HG03571 (cell line): ENCODE data around the gene RAB3IP.
"Not testable (repeated sequence)": the region's sequence is repeated elsewhere in the genome, so short reads cannot be mapped to it uniquely, and the experiment has no call there.

Experiments used
- ATAC-seq: cut with Tn5 transposase; IDR thresholded peaks from one replicate; pipeline ENCODE4 v1.9.1; 2021; ENCODE audit not compliant: unreplicated experiment

RAB3IP gene

DNA sequence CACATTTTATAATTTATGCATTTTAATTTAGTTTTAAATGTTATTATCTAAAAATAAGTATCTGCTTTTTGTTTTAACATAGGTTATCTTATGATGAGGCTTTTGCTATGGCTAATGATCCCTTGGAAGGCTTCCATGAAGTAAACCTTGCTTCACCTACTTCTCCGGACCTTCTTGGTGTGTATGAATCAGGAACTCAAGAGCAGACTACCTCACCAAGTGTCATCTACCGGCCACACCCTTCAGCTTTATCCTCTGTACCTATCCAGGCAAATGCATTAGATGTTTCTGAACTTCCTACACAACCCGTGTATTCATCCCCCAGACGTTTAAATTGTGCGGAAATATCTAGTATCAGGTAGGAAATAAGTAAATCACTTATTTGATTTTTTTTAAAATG, 16.6 kb downstream of the RAB3IP start:
- no peak for ATAC-seq

DNA sequence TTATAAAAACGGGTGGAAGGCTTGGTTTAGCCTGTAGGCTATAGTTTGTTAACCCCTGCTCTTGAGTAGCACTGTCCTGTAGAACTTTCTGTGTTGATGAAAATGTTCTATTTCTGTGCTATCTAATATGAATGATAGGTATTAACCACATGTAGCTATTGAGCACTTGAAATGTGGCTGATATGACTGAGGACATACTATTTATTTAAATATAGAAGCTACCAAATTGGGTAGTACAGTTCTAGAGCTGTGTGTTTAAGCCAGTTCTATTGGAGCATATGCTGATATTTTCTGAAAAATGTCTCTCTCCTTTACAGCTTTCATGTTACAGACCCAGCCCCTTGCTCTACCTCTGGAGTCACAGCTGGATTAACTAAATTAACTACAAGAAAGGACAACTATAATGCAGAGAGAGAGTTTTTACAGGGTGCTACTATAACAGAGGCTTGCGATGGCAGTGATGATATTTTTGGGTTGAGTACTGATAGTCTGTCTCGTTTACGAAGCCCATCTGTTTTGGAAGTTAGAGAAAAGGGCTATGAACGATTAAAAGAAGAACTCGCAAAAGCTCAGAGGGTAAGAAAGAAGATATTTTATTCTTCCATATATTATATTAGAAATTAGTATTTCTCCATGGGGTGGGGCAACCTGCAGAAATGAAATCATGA, 17.6 kb downstream of the RAB3IP start:
- no peak for ATAC-seq

DNA sequence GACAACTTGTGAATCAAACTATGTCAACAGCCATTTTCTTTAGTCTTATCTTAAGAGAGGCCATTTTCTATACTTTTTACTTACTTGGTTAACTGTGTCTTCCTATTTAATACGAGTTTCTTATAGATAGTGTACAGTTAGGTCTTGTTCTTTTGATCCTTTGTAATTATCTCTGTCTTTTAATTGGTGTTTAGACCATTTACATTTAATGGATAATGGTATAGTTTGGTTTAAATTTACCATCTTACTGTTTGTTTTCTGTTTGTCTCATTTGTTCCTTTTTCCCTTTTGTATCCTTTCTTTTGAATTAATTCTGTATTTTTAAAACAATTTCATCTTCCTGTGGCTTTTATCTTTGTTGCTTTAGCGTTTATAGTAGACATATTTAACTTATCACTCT, 19.4 kb downstream of the RAB3IP start:
- ATAC-seq: no peak

DNA sequence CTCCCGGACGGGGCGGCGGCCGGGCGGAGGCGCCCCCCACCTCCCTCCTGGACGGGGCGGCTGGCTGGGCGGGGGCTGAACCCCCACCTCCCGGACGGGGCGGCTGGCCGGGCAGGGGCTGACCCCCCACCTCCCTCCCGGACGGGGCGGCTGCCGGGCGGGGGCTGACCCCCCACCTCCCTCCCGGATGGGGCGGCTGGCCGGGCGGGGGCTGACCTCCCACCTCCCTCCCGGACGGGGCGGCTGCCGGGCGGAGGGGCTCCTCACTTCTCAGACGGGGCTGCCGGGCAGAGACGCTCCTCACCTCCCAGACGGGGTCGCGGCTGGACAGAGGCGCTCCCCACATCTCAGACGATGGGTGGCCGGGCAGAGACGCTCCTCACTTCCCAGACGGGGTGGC, 20.9 kb downstream of the RAB3IP start:
- ATAC-seq: not testable (repeated sequence)

DNA sequence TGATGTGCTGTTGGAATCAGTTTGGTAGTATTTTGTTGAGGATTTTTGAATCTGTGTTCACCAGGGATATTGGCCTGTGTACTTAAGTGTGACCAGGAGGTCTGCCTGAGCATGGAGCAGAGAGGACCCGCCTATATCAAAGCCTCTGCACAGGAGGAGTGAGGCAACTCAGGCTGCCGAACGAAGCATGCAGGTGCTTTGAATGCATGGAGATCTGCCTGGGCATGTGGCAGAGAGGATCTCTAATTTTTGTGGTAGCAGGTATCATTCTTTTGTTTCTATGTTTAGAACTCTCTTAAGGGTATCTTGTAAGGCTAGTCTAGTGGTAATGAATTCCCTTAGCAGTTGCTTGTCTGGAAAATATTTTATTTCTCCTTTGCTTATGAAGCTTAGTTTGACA, 26.9 kb downstream of the RAB3IP start:
- ATAC-seq: no peak

DNA sequence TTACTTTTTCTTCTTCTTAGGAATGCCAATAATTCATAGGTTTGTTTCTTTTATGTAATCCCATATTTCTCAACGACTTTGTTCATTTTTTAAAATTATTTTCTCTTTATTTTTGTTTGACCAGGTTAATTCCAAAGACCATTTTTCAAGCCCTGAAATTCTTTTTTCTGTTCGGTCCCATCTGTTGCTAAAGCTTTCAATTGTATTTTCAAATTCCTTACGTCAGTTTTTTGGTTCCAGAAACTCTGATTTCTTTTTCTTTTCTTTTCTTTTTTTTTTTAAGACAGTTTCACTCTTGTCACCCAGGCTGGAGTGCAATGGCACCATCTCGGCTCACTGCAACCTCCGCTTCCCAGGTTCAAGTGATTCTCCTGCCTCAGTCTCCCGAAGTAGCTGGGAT, 27.6 kb downstream of the RAB3IP start:
- no peak for ATAC-seq

DNA sequence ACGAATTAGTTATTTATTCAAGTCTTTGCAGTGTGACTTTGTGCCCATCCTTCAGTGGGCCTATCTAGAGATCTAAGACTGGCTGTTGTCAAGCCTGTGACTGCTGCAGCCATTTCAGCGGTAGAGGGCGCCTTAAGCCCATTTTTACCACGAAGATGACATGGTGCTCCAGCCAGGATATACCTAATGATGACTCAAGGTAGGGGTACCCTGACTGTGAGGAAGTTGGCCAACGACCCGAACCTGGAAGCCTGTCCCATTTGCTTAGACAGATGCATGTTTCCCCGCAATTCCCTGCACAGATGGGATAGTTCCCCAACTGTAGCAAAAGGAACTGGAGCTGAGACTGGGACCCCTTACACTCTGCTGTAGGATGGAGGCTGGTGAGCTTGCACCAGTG, 41.3 kb downstream of the RAB3IP start:
- no peak for ATAC-seq

DNA sequence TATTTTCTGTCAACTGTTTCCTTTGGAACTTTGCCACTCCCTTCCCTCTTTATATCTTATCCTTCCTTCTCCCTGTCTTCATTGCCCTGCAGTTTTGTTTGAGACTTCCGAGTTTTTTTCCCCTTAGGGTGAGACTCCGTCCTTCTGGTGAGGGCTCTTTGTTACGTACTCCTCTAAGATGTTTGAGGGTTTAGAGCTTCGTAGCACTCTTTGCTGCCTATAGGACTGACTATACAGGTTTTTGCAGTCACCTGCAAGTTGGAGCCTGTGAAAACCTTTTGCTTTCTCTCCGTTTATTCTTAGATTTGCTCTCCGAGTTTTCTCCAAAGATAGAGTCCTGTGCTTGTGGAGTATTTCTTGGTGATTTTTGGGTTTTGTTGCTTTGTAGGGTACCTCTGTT, 44.7 kb downstream of the RAB3IP start:
- no peak for ATAC-seq

DNA sequence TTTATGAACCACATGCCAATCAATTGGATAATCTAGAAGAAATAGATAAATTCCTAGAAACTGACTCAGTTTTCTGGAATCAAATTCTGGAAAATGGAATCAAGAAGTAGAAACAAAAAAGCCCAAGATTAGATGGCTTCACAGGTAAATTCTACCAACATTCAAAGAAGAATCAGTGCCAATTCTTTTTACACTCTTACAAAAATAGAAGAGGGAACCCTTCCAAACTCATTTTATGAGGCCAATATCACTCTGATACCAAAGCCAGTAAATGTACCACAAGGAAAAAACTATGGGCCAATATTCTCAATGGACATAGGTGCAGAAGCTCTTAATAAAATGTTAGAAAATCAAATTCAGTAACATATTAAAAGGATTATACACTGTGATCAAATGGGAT, 50.7 kb downstream of the RAB3IP start:
- ATAC-seq: no peak

DNA sequence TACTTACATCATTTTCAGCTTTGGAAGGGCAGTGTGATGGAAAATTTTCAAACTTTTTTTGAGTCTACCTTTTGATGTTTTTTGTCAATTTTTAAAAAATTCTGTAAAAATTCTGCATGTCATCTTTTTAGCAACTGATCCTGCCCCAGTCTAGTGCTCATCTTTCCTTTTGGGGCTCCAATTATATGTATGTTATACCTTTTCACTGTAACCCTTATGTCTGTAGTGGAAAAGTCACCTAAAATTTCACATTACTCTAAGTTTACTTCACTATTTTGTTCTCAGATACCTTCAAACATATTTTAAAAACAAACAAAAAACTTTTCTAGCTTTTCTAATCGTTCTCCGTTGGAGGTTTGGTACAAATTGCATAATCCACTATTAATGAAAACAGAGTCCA, 53.9 kb downstream of the RAB3IP start:
- ATAC-seq: no peak

DNA sequence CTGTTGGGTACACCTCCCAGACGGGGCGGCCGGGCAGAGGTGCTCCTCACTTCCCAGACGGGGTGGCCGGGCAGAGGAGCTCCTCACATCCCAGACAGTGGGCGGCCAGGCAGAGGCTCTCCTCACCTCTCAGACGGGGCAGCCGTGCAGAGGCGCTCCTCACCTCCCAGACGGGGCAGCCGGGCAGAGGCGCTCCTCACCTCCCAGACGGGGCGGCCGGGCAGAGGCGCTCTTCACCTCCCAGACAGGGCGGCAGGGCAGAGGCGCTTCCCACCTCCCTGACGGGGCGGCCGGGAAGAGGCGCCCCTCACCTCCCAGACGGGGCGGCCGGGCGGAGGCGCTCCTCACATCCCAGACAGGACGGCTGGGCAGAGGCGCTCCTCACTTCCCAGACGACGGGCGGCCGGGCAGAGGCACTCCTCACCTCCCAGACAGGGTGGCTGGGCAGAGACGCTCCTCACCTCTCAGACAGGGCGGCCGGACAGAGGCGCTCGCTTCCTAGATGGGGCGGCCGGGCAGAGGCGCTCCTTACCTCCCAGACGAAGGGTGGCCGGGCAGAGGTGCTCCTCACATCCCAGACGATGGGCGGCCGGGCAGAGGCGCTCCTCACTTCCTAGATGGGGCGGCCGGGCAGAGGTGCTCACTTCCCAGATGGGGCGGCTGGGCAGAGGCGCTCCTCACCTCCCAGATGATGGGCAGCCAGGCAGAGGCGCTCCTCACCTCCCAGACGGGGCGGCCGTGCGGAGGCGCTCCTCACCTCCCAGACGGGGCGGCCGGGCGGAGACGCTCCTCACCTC, 68.6 kb downstream of the RAB3IP start:
- not testable (repeated sequence) for ATAC-seq

DNA sequence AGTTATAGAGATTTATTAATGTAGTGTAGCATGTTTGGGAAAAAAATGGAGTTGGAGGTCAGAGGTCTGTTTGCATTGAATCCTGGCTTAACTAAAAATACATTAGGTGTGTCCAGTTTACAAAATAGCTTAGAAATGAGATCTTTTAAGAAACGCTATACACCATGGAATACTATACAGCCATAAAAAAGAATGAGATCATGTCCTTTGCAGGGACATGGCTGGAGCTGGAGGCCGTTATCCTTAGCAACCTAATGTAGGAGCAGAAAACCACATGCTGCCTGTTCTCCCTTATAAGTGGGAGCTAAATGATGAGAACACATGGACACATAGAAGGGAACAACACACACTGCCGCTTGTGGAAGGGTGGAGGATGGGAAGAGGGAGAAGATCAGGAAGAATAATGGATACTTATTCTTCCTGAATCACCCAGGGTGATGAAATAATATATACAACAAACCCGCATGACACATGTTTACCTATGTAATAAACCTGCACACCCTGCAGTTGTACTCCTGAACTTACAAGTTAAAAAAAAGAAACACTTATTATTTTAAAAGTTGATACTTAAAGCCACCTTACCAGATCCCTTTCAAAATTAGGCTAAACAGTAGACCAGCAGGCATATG, 72.3 kb downstream of the RAB3IP start:
- ATAC-seq: no peak

DNA sequence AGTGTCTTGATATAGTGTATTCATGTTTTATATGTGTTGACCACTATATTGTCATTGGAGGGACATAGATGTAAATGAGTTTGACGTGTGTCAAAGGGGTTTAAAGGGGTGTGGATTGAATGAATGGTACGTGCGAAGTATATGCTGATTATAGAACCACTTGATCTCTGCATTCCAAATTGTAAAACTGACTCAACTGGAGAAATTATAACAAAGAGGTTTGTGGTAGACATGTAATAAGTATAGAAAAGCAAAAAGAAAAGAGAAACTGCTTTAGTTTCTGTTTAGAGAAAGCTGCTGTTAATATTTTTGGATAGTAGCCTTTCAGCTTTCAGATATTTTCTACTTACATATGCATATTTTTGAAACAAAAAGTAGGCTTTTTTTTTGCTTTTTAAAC, 77.4 kb downstream of the RAB3IP start:
- ATAC-seq: no peak

DNA sequence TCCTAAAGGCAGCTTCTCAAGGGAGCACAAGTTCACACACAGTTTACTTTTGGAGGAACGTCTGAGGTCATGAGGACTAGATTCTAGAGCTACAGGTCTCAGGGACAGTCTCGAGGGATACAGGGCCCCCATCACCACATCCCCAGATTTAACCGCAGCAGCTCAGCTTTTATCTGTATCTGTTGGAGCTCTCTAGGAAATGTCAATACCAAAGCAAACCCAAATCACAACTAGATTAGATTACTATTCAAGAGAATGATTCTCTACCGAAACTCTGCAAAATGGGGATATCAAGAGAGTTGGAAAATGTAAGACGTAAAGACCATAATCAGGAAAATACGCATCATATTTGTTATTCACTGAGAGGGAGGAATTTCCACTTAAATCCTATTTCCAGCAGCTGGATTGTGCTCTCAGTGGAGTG, 82.4 kb downstream of the RAB3IP start:
- ATAC-seq: no peak

DNA sequence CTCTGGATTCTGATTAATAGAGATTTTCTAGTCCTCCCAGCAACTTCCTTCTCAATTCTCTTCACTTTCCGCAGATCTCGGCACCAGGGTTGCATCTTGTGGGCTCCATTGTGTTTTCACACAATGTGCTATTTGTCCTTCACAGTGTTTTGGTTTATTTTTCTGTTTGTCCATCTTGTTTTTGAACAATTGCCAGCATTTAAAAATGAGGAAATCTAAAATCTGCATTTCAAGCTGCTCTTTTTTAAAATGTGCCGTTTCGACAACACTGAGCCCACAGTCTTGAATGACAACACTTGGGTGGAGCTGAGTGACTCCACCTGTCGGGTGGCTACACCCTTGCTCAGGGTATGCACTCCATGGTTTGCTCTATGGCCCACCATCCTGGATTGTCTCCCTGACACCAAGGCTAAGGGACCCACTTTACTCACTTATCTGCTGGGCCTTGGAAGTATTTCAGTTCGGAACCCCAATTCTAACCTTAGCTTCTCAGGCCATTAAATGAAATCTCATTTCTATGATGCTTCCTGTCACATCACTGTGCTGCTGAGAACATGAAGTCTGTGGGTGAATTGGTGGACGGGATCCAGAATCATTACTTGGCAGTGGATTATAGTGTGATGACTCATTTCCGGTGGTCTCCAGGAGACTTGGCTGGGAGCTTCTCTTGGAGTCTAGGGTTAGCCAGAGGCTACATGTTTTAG, 82.9 kb downstream of the RAB3IP start:
- ATAC-seq: no peak

DNA sequence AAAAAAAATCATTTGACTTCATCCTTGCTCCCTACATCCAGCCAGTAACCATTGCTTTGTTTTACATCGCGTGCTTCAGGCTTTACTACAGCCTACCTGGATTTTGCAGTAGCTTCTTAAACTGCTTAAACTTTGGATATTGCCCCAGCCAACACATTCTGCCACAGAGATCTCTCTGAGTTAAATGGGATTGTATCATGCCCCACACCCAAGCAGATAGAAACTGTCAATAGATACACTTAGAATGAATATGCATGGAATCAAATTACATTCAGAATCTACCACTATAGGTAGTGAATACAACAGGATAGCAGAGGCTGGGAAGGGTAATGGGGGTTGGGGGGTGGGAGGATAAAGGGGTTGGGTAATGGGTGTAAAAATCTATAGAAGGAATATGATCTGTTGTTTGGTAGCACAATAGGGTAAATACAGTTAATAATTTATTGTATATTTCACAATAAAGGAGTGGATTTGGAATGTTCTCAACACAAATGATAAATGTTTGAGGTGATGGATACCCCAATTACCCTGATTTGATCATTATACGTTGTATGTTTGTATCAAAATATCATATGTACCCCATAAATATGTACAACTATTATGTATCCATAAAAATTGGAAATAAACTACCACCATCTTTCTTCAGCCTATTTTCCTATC, 83.7 kb downstream of the RAB3IP start:
- ATAC-seq: no peak

DNA sequence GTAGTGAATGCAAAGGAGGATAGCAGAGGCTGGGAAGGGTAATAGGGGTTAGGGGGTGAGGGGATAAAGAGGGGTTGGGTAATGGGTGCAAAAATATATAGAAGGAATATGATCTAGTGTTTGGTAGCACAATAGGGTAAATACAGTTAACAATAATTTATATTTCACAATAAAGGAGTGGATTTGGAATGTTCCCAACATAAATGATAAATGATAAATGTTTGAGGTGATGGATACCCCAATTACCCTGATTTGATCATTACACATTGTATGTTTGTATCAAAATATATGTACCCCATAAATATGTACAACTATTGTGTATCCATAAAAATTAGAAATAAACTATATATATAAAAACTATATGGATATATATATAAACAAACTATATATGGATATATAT, 85.4 kb downstream of the RAB3IP start:
- ATAC-seq: no peak

DNA sequence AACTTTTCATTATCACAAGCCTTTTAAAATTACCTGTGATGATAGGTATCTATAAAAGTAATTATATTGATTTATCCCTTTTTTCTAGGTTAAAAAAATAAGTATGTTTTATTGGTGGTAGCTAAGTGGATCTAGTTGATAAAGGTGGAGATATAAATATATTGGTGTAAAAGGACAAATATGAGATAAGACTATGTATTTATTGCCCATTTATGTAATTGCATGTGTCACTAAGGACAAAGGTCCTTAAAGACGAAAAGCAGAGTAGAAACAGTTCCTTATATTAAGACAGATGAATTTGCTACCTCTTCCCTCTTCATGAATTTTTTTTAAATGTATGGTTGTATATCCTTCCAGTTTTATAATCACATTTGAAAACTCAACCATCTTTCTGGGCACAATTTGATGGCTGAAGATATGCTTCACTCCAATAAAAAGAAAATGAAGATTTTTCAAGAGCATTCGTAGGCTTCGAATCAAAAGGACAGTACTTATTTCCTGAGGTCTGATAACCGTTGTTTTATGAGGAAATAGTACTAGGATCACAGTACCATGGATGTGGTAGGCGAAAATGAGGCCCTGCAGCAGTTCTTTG, 86.4 kb downstream of the RAB3IP start, which contains the start of gene MYRFL:
TSS of gene MYRFL (plus strand) at position 262 of the 595 bp plus-strand sequence. CDS start at position 553, 291 bp downstream.
- no peak for ATAC-seq

DNA sequence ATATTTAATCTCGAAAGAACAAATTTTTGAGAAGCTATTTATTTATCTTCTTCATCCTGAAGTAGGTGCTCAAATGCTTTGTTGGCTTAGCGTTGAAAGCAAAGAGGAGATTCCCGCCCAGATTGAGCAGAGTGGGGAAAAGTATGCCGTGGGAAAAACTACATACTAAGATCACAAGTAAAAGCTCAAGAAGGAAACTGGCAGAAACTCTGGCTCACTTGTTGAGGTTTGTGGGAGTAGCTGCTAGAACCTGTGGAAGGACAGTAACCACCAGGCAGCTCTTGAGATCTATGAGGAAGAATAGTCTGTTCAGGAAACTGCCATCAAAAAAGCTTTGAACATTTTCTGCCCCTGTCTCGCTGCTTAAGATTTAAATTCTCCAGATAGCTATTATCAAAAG, 90.2 kb downstream of the RAB3IP start:
- no peak for ATAC-seq

DNA sequence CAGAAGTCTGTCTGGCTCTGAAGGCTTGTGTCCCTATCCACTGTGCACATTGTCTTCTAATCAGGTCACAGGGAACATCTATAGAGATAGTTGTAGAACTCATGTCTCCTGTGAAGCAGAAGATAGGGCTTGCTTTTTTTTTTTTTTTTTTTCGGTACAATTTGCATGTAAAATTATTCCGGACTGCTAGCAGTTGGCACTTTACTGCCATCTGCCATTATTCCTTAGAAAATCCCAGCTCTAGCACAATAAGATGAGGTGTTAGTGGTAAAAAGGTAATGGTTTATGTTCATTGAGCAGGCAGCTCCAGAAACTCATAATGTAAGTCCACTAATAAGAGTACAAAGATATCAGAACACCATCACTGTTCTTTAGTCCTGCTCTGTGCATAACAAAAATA, 95.0 kb downstream of the RAB3IP start:
- no peak for ATAC-seq

DNA sequence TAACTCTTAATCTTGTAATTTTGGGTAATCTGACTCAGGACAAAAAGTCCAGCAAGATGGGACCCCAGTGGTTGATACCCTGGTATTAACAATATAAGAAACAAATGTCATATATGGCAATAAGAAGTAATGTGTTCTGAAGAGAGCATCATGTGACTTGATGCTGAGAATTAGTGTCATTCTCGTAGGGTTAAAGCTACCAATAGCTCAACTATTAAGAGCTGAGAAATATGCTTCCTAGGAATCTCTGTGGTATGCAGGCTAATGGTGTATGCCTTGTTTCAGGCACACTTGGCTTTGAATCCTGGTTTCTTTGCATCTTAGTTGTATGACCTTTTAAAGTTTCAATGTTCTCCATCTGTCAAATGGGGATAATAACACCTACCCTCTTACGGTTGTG, 95.5 kb downstream of the RAB3IP start:
- no peak for ATAC-seq
